DND-41 (cell line): Measurements from ENCODE around the gene TECPR2.
"Not testable (repeated sequence)": the region's sequence is repeated elsewhere in the genome, so short reads cannot be mapped to it uniquely, and the experiment has no call there.

ENCODE experiments used
- ATAC-seq: fragments of 200-7000 bp; cut with Tn5 transposase; 3 replicates; pipeline ENCODE4 v1.9.1; 2021; ENCODE audit warnings: low read depth; ENCODE audit not compliant: insufficient read depth
- DNase-seq: peaks from one replicate; pipeline ENCODE4 v3.0.0-alpha.2; 2020
- H2AFZ ChIP-seq: 2 replicates; pipeline ENCODE4 v1.6.0; 2012; ENCODE audit warnings: low read depth, low read length
- H3K27ac ChIP-seq: 2 replicates; pipeline ENCODE4 v1.5.1; 2012; ENCODE audit warnings: low read length, inconsistent platforms
- H3K27me3 ChIP-seq: fragments of 200-600 bp; sonication (generic); 2 replicates; pipeline ENCODE4 v1.6.0; 2012; ENCODE audit warnings: low read length, mild to moderate bottlenecking, inconsistent platforms; ENCODE audit not compliant: insufficient read depth, poor library complexity
- H3K36me3 ChIP-seq: 2 replicates; pipeline ENCODE4 v1.5.1; 2012; ENCODE audit warnings: low read length, inconsistent platforms; ENCODE audit not compliant: insufficient read depth
- H3K4me1 ChIP-seq: 2 replicates; pipeline ENCODE4 v1.5.1; 2012; ENCODE audit warnings: mild to moderate bottlenecking, low read length; ENCODE audit not compliant: insufficient read depth
- H3K4me2 ChIP-seq: 2 replicates; pipeline ENCODE4 v1.6.0; 2012; ENCODE audit warnings: mild to moderate bottlenecking, moderate library complexity, low read length, inconsistent platforms; ENCODE audit not compliant: insufficient read depth
- H3K4me3 ChIP-seq, 2 experiments: fragments of 200-600 bp in 1 of 2; shearing (Covaris generic) in 1 of 2; 2 replicates each; pipeline ENCODE4 v1.5.1; 2012 to 2016; ENCODE audit warnings: inconsistent platforms in 2 of 2, low read length in 2 of 2, mild to moderate bottlenecking in 2 of 2, low read depth in 1 of 2, moderate library complexity in 1 of 2
- H3K79me2 ChIP-seq: 2 replicates; pipeline ENCODE4 v1.6.0; 2012; ENCODE audit warnings: low read length, inconsistent platforms; ENCODE audit not compliant: insufficient read depth
- H3K9ac ChIP-seq: 2 replicates; pipeline ENCODE4 v1.6.0; 2012; ENCODE audit warnings: low read depth, mild to moderate bottlenecking, inconsistent platforms, low read length, moderate library complexity
- H3K9me3 ChIP-seq: 2 replicates; pipeline ENCODE4 v1.5.1; 2012; ENCODE audit warnings: low read length, moderate library complexity, mild to moderate bottlenecking, inconsistent platforms; ENCODE audit not compliant: insufficient read depth, severe bottlenecking
- H4K20me1 ChIP-seq: 2 replicates; pipeline ENCODE4 v1.6.0; 2012; ENCODE audit warnings: low read length; ENCODE audit not compliant: insufficient read depth
- CTCF ChIP-seq: IDR thresholded peaks from 2 replicates; pipeline ENCODE4 v1.5.1; 2012; ENCODE audit warnings: borderline replicate concordance, low read length, moderate library complexity, mild to moderate bottlenecking; ENCODE audit not compliant: poor library complexity, severe bottlenecking; ENCODE audit errors: extremely low read depth
- EZH2 ChIP-seq: IDR thresholded peaks from 3 replicates; pipeline ENCODE4 v1.6.1; 2012; ENCODE audit warnings: borderline replicate concordance, low read depth, mild to moderate bottlenecking, moderate library complexity, low read length, inconsistent platforms; ENCODE audit not compliant: severe bottlenecking

Gene TECPR2

DNA sequence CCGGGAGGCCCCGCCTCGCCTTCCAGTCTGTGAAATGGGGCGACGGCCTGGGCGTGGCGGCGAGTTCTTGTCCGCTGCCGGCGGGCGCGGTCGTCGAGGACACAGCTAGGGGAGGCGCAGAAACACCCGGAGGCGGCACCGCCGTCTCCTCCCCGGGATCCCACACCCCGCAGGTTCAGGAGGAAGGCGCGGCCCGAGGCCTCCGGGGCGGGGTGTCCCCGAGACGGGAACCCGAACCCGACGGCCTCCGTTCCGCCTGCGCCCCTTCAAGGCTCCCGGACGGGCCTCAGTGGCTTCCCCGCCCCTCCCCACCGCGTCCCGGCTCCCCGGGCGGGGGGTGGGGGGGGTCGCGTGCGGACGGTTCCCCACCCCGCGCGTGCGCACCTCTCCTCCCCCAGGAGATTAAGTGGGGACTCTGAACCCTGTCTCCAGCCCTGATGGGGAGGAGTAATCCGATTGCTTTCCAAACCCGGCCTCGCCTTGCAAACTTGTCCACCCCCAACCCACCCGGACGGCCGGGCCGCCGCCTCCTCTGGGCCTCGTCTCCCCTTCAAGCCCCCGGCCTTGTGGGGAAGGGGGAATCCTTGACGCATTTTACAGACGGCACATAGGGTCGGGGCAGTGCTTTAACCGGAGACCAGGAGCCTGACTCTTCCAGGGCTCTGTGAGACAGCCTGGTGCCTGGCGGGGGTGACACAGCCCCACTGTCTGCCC is 182.2 kb downstream of the TECPR2 start:
- Histone ChIP-seq H2AFZ (no peak overlapping the region), H3K4me1 (no peaks in the 10 kb centered on the region), H3K36me3 (no peaks in the 10 kb centered on the region), H3K27ac (no peak overlapping the region), H3K27me3 (no peaks in the 10 kb centered on the region), H3K9ac (no peak overlapping the region), H4K20me1 (no peaks in the 10 kb centered on the region; the same call in 1 of the 2 replicates), H3K4me3 (no peak overlapping the region), H3K9me3 (no peaks in the 10 kb centered on the region), H3K79me2 (no peaks in the 10 kb centered on the region), H3K4me2 (no peak overlapping the region)
- DNase-seq (no peak), ATAC-seq (no peak)
- TF ChIP-seq CTCF (no peak), EZH2 (no peak)

GRCh38 chr14:102545461-102546265 is 182.9 kb downstream of the TECPR2 start:
- TF ChIP-seq EZH2 (no peak), CTCF (no peak)
- Histone ChIP-seq H3K27ac (no peak overlapping the region), H3K9me3 (no peaks in the 10 kb centered on the region), H3K4me3 (no peak overlapping the region), H3K79me2 (no peaks in the 10 kb centered on the region), H3K27me3 (no peaks in the 10 kb centered on the region), H3K36me3 (no peaks in the 10 kb centered on the region), H4K20me1 (no peaks in the 10 kb centered on the region; the same call in 1 of the 2 replicates), H2AFZ (no peak overlapping the region), H3K4me2 (no peak overlapping the region), H3K4me1 (no peaks in the 10 kb centered on the region), H3K9ac (no peak overlapping the region)
- ATAC-seq (no peak), DNase-seq (no peak)

DNA sequence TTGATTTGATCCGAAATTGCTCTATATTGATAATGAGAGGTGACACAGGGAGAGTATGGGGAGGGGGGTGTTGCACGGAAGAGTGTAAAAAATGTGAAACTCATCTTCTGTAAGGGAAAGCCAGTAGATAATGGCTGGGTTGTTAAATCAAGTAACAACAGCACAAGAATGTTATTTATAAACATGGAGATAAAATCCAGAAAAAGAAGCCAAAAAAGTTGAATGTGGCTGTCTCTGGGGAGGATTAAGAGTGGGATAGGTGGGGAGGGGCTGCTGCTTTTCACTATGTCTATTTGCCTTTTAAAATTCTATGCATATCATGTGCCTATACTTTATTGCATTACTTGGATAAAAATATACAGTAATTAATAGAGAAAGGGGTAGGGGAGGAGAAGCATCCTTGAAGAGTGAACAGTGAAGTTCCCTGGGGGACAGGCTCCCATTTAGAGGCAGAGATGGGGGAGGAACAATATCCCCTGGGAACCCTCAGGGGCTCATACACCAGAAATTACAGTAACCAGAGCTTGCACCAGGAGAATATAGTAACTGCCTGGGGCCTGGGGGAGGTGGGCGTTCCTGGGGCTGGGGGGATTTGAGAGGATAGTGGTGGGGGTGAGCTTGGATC is 186.0 kb downstream of the TECPR2 start:
- Histone ChIP-seq H3K79me2 (no peaks in the 10 kb centered on the region), H3K4me3 (no peak overlapping the region), H4K20me1 (no peaks in the 10 kb centered on the region), H3K4me1 (no peaks in the 10 kb centered on the region), H3K4me2 (no peak overlapping the region), H3K9me3 (no peaks in the 10 kb centered on the region), H3K9ac (no peak overlapping the region), H3K36me3 (no peaks in the 10 kb centered on the region), H3K27ac (no peak overlapping the region), H3K27me3 (no peaks in the 10 kb centered on the region), H2AFZ (no peak overlapping the region)
- DNase-seq (no peak), ATAC-seq (no peak)
- TF ChIP-seq EZH2 (no peak), CTCF (no peak)

- H3K79me2 ChIP-seq, ATAC-seq, DNase-seq, H2AFZ ChIP-seq, H3K36me3 ChIP-seq, H3K4me1 ChIP-seq, H3K27ac ChIP-seq, H3K4me2 ChIP-seq, H4K20me1 ChIP-seq, H3K4me3 ChIP-seq, H3K9ac ChIP-seq, H3K9me3 ChIP-seq: not testable (repeated sequence)
- H3K27me3 ChIP-seq = peaks cover 13% of the 10 kb centered on the region
These were observed 188.2 kb downstream of the TECPR2 start for GRCh38 chr14:102550927-102551401.
